Superior temporal gyrus (tissue), 1 donor: ENCODE measurements around the gene AIG1.

Source experiments
- DNase-seq: peaks from one replicate; pipeline ENCODE4 v3.0.0-alpha.2; 2016; ENCODE audit errors: extremely low spot score

AIG1 gene

GRCh38 chr6:143362192-143362558, 301.5 kb downstream of the AIG1 start:
- no peak for DNase-seq

GRCh38 chr6:143363299-143363698, 302.6 kb downstream of the AIG1 start:
- DNase-seq: no peak

- DNase-seq: no peak
These were observed 307.7 kb downstream of the AIG1 start for GRCh38 chr6:143368426-143368825.

- DNase-seq: no peak
These were observed 309.3 kb downstream of the AIG1 start for GRCh38 chr6:143369971-143370370.

GRCh38 chr6:143370812-143371370, 310.2 kb downstream of the AIG1 start:
- no peak for DNase-seq

- no peak for DNase-seq
These were observed 311.7 kb downstream of the AIG1 start for GRCh38 chr6:143372199-143372882.

- DNase-seq: no peak
These were observed 313.3 kb downstream of the AIG1 start for GRCh38 chr6:143374014-143374413.

- DNase-seq: no peak
These were observed 314.4 kb downstream of the AIG1 start for GRCh38 chr6:143375022-143375585.

- no peak for DNase-seq
These were observed 315.7 kb downstream of the AIG1 start for GRCh38 chr6:143376375-143376774.

GRCh38 chr6:143376861-143377260, 316.2 kb downstream of the AIG1 start:
- DNase-seq: no peak

- no peak for DNase-seq
These were observed 324.9 kb downstream of the AIG1 start for GRCh38 chr6:143385636-143386035.

GRCh38 chr6:143390278-143390677, 329.6 kb downstream of the AIG1 start:
- DNase-seq: no peak
